CD14-positive monocyte (primary cell): Measurements from ENCODE around the gene TNFRSF9. TPM values are rescaled to one million over a fixed set of nuclear protein-coding genes. Genes with fewer than 3 reads are reported as not detected.
"Not testable (repeated sequence)": the region's sequence is repeated elsewhere in the genome, so short reads cannot be mapped to it uniquely, and the experiment has no call there.

Experiments
- DNase-seq, 3 donors: peaks; one replicate each; pipeline ENCODE4 v3.0.0-alpha.2; 2011 to 2022
- H2AFZ ChIP-seq: 2 replicates; pipeline ENCODE4 v1.6.0; 2012; ENCODE audit warnings: mild to moderate bottlenecking, low read depth, low read length, inconsistent platforms; ENCODE audit not compliant: insufficient read depth, poor library complexity, severe bottlenecking
- H3K27ac ChIP-seq, 2 donors: 1 replicate in 1 of 2; 2 replicates in 1 of 2; pipeline ENCODE4 v1.5.1; 2012 to 2013; ENCODE audit warnings: low read length in 2 of 2, control low read depth in 1 of 2, inconsistent platforms in 1 of 2, low read depth in 1 of 2, mild to moderate bottlenecking in 1 of 2
- H3K27me3 ChIP-seq, 2 donors: one replicate each; pipeline versions ENCODE4 v1.6.0 to v1.6.1; 2011 to 2013; ENCODE audit warnings: low read length in 2 of 2; ENCODE audit not compliant: control insufficient read depth in 2 of 2, insufficient read depth in 2 of 2
- H3K36me3 ChIP-seq, 2 donors: replicated peaks in 1 of 2; 1 replicate in 1 of 2; 2 replicates in 1 of 2; pipeline versions ENCODE4 v1.5.1 to v1.6.1; 2012 to 2013; ENCODE audit warnings: low read length in 2 of 2, control low read depth in 1 of 2, inconsistent platforms in 1 of 2, mild to moderate bottlenecking in 1 of 2; ENCODE audit not compliant: insufficient read depth in 2 of 2, control insufficient read depth in 1 of 2
- H3K4me1 ChIP-seq, 2 donors: 1 replicate in 1 of 2; 2 replicates in 1 of 2; pipeline versions ENCODE4 v1.5.1 to v1.6.1; 2012 to 2013; ENCODE audit warnings: low read length in 2 of 2, control low read depth in 1 of 2, inconsistent platforms in 1 of 2, mild to moderate bottlenecking in 1 of 2, moderate library complexity in 1 of 2; ENCODE audit not compliant: insufficient read depth in 2 of 2, control insufficient read depth in 1 of 2
- H3K4me2 ChIP-seq: replicated peaks from 2 replicates; pipeline ENCODE3; 2012; ENCODE audit warnings: low read length, moderate library complexity, mild to moderate bottlenecking; ENCODE audit not compliant: poor library complexity, severe bottlenecking; ENCODE audit errors: extremely low read depth
- H3K4me3 ChIP-seq, 3 experiments: fragments of 200-600 bp in 1 of 3; sonication (generic) in 1 of 3; replicated peaks in 1 of 3; 1 replicate in 2 of 3; 2 replicates in 1 of 3; pipeline ENCODE4 v1.5.1; 2011 to 2013; ENCODE audit warnings: low read length in 3 of 3, mild to moderate bottlenecking in 3 of 3, control low read depth in 2 of 3, low read depth in 2 of 3, inconsistent platforms in 1 of 3, moderate library complexity in 1 of 3
- H3K79me2 ChIP-seq: 2 replicates; pipeline ENCODE4 v1.6.0; 2012; ENCODE audit warnings: mild to moderate bottlenecking, control low read depth, inconsistent platforms, low read length, moderate library complexity; ENCODE audit not compliant: insufficient read depth
- H3K9ac ChIP-seq: 2 replicates; pipeline ENCODE4 v1.6.0; 2017; ENCODE audit warnings: low read length, mild to moderate bottlenecking; ENCODE audit not compliant: insufficient read depth, poor library complexity, severe bottlenecking
- H3K9me3 ChIP-seq, 2 donors: replicated peaks in 1 of 2; 1 replicate in 1 of 2; 2 replicates in 1 of 2; pipeline versions ENCODE4 v1.5.1 to v1.6.1; 2012 to 2013; ENCODE audit warnings: low read length in 2 of 2, control low read depth in 1 of 2; ENCODE audit not compliant: control insufficient read depth in 1 of 2, insufficient read depth in 1 of 2
- H4K20me1 ChIP-seq: 2 replicates; pipeline ENCODE4 v1.6.0; 2012; ENCODE audit warnings: mild to moderate bottlenecking, low read length, control low read depth, moderate library complexity; ENCODE audit not compliant: insufficient read depth
- H3K27ac Mint-ChIP-seq, 7 donors: one replicate each; pipeline ENCODE4 v1.8.0; 2020; ENCODE audit warnings: mild to moderate bottlenecking in 7 of 7, mixed read lengths in 7 of 7, moderate library complexity in 6 of 7, inconsistent platforms in 2 of 7
- H3K27me3 Mint-ChIP-seq, 3 donors: one replicate each; pipeline ENCODE4 v1.8.0; 2021 to 2022; ENCODE audit warnings: low read depth in 3 of 3, mild to moderate bottlenecking in 3 of 3, mixed read lengths in 3 of 3, moderate library complexity in 3 of 3, inconsistent platforms in 1 of 3
- H3K36me3 Mint-ChIP-seq, 2 donors: one replicate each; pipeline ENCODE4 v1.8.0; 2020; ENCODE audit warnings: mixed read lengths in 2 of 2, inconsistent platforms in 1 of 2, mild to moderate bottlenecking in 1 of 2
- H3K4me1 Mint-ChIP-seq: one replicate; pipeline ENCODE4 v1.8.0; 2020; ENCODE audit warnings: mild to moderate bottlenecking, mixed read lengths
- H3K4me3 Mint-ChIP-seq, 2 donors: one replicate each; pipeline ENCODE4 v1.8.0; 2020; ENCODE audit warnings: mild to moderate bottlenecking in 2 of 2, mixed read lengths in 2 of 2, moderate library complexity in 1 of 2
- H3K9me3 Mint-ChIP-seq, 7 donors: one replicate each; pipeline ENCODE4 v1.8.0; 2020 to 2022; ENCODE audit warnings: mixed read lengths in 7 of 7, mild to moderate bottlenecking in 6 of 7, moderate library complexity in 6 of 7, inconsistent platforms in 2 of 7
- WGBS: methylation state at CpG from one replicate; pipeline ENCODE4 v1.1.5; 2013; ENCODE audit warnings: missing lambda C conversion rate; ENCODE audit not compliant: insufficient coverage; 5-methylcytosine and 5-hydroxymethylcytosine counted together
- intact Hi-C, 2 donors: fragments of 100-400 bp; cut with micrococcal nuclease; formaldehyde crosslinking; loops; one replicate each; pipeline versions ENCODE4 v1.15.0 to v1.15.1; 2023
- polyA plus RNA-seq, 3 donors: library from polyadenylated mRNA; depleted of rRNA in 1 of 3; unstranded in 2 of 3; stranded (reverse) in 1 of 3; fragments of 300-500 nt in 2 of 3; fragments of >200 nt in 1 of 3; fragmentation: Illumina TruSeq in 2 of 3; gene quantifications; 1 replicate in 2 of 3; 2 replicates in 1 of 3; pipeline ENCODE4 v1.2.3, GENCODE V29; 2012 to 2021
- TF ChIP-seq, protein P1 (sequence below): fragments of 200-600 bp; IDR thresholded peaks from one replicate; pipeline ENCODE4 v1.8.0; 2022; ENCODE audit warnings: antibody characterized with exemption, mild to moderate bottlenecking

The TNFRSF9 gene
- polyA plus RNA-seq, 3 donors = 1.1 to 2.6 (median 2.6) TPM

- Histone ChIP-seq H3K4me2 (no peak overlapping the region), H3K27ac (no peak overlapping the region), H3K9me3 (no peaks in the 10 kb centered on the region), H3K4me3 (no peak overlapping the region), H4K20me1 (no peaks in the 10 kb centered on the region), H3K9ac (no peak overlapping the region), H3K79me2 (no peaks in the 10 kb centered on the region), H3K36me3 (no peaks in the 10 kb centered on the region), H2AFZ (no peak overlapping the region), H3K27me3 (no peaks in the 10 kb centered on the region), H3K4me1 (peaks cover 0 to 8% of the 10 kb centered on the region in 2 donors)
- Mint-ChIP-seq H3K27ac (no peak overlapping the region), H3K4me3 (no peak overlapping the region), H3K4me1 (peaks cover 10% of the 10 kb centered on the region), H3K36me3 (peaks cover 4% of the 10 kb centered on the region in 2 donors), H3K9me3 (peaks cover 0 to 1% (median 0%) of the 10 kb centered on the region in 7 donors), H3K27me3 (peaks cover 0 to 6% (median 0%) of the 10 kb centered on the region in 3 donors)
- TF ChIP-seq, protein P1, sequence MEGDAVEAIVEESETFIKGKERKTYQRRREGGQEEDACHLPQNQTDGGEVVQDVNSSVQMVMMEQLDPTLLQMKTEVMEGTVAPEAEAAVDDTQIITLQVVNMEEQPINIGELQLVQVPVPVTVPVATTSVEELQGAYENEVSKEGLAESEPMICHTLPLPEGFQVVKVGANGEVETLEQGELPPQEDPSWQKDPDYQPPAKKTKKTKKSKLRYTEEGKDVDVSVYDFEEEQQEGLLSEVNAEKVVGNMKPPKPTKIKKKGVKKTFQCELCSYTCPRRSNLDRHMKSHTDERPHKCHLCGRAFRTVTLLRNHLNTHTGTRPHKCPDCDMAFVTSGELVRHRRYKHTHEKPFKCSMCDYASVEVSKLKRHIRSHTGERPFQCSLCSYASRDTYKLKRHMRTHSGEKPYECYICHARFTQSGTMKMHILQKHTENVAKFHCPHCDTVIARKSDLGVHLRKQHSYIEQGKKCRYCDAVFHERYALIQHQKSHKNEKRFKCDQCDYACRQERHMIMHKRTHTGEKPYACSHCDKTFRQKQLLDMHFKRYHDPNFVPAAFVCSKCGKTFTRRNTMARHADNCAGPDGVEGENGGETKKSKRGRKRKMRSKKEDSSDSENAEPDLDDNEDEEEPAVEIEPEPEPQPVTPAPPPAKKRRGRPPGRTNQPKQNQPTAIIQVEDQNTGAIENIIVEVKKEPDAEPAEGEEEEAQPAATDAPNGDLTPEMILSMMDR = no peak
- intact Hi-C loops = no loop called here
- no peak for DNase-seq
- WGBS = no CpG with 5 or more reads among the region's 5 CpGs
Measured at GRCh38 chr1:7919880-7920279, 20.8 kb downstream of the TNFRSF9 start.

DNA sequence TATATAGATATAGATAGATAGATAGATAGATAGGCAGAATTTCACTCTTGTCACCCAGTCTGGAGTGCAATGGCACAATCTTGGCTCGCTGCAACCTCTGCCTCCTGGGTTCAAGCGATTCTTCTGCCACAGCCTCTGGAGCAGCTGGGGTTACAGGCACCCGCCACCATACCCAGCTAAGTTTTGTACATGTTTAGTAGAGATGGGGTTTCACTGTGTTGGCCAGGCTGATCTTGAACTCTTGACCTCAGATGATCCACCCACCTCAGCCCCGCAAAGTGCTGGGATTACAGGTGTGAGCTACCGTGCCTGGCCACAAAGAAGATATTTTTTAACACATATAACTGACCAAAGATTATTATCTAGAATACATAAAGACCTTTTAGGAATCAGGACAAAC lies 22.7 kb downstream of the TNFRSF9 start:
- intact Hi-C loops, H3K36me3 ChIP-seq, DNase-seq, H2AFZ ChIP-seq, H3K4me2 ChIP-seq, H3K9me3 ChIP-seq, H3K4me3 ChIP-seq, H4K20me1 ChIP-seq, H3K4me3 Mint-ChIP-seq, H3K9ac ChIP-seq, H3K27me3 ChIP-seq, H3K27ac ChIP-seq, H3K79me2 ChIP-seq, H3K4me1 ChIP-seq, H3K27me3 Mint-ChIP-seq, H3K36me3 Mint-ChIP-seq, H3K27ac Mint-ChIP-seq, H3K9me3 Mint-ChIP-seq: not testable (repeated sequence)
- H3K4me1 Mint-ChIP-seq = peaks cover 15% of the 10 kb centered on the region
- no CpG with 5 or more reads among the region's 5 CpGs for WGBS
